Fibroblast of pulmonary artery (primary cell): ENCODE measurements around the gene ROR1.

Experiments used
- DNase-seq: peaks from one replicate; pipeline ENCODE4 v3.0.0-alpha.2; 2010; ENCODE audit warnings: low read depth
- H3K4me3 ChIP-seq: replicated peaks from 2 replicates; pipeline ENCODE4 v1.5.1; 2011; ENCODE audit warnings: low read depth, mild to moderate bottlenecking, control low read depth, low read length, moderate library complexity
- TF ChIP-seq, protein P1 (sequence below): IDR thresholded peaks from 2 replicates; pipeline ENCODE4 v1.5.1; 2011; ENCODE audit warnings: mild to moderate bottlenecking, control low read depth, low read length, inconsistent platforms; ENCODE audit errors: missing control alignments

ROR1 gene

DNA sequence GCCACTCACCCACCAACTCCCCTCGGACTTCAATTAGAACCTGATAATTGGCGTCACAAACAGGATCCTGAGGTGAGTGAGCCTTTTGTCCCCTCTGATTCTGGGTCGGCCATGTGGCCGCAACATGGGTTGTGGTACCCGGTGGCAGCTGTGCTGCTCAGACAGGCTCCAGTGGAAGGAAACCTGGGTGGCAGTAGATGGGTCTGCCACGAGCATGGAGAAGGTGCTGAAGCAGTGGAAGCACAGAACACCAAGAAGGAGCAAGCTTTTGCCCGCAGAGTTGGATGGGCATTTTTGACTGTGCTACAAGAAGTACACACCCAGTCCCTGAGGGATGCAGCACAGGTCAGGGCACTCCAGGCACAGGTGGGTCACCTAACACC is 413.1 kb downstream of the ROR1 start:
- TF ChIP-seq, protein P1, sequence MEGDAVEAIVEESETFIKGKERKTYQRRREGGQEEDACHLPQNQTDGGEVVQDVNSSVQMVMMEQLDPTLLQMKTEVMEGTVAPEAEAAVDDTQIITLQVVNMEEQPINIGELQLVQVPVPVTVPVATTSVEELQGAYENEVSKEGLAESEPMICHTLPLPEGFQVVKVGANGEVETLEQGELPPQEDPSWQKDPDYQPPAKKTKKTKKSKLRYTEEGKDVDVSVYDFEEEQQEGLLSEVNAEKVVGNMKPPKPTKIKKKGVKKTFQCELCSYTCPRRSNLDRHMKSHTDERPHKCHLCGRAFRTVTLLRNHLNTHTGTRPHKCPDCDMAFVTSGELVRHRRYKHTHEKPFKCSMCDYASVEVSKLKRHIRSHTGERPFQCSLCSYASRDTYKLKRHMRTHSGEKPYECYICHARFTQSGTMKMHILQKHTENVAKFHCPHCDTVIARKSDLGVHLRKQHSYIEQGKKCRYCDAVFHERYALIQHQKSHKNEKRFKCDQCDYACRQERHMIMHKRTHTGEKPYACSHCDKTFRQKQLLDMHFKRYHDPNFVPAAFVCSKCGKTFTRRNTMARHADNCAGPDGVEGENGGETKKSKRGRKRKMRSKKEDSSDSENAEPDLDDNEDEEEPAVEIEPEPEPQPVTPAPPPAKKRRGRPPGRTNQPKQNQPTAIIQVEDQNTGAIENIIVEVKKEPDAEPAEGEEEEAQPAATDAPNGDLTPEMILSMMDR = no peak
- H3K4me3 ChIP-seq = no peak overlapping the region
- no peak for DNase-seq

DNA sequence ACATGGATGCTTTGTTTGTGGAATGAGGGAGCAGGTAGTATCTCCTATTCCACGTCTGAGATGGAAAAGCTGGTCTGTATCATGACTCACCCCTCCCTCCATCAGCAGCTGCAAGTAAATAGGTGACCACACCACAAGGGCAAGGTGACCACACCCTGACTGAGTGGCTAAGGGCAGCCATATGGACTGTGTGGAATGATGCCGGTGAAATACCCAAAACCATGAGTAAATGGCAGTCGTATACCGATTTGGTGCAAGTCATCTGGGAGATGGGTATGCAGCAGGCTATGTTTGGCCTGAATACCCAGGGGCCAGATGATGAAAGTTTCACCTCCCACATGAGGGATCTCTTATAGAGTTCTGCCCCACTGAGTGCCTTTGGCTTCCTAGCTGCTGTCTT is 413.8 kb downstream of the ROR1 start:
- DNase-seq = no peak
- H3K4me3 ChIP-seq = no peak overlapping the region
- TF ChIP-seq, protein P1 = no peak

- TF ChIP-seq, protein P1 = no peak
- no peak overlapping the region for H3K4me3 ChIP-seq
- no peak for DNase-seq
These were observed 418.5 kb downstream of the ROR1 start for GRCh38 chr1:64192290-64192689.

GRCh38 chr1:64194168-64195080 is 420.6 kb downstream of the ROR1 start:
- TF ChIP-seq, protein P1 = no peak
- no peak overlapping the region for H3K4me3 ChIP-seq
- DNase-seq = no peak

DNA sequence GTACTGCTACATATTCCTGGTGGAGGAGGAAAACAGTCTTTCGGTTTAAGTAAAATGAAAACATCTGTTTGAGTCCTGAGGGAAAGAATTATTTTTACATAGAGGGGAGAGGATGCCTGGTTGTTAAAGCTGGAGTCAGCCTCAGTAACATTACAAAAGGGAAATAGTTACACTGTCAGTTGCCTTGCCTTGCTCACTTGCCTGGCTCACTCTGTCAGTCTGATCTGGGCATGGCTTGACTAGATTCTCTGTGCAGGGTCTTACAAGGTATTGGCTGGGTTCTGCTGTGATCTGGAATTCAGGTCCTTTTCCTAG is 421.2 kb downstream of the ROR1 start:
- DNase-seq = no peak
- TF ChIP-seq, protein P1 = no peak
- H3K4me3 ChIP-seq = no peak overlapping the region

DNA sequence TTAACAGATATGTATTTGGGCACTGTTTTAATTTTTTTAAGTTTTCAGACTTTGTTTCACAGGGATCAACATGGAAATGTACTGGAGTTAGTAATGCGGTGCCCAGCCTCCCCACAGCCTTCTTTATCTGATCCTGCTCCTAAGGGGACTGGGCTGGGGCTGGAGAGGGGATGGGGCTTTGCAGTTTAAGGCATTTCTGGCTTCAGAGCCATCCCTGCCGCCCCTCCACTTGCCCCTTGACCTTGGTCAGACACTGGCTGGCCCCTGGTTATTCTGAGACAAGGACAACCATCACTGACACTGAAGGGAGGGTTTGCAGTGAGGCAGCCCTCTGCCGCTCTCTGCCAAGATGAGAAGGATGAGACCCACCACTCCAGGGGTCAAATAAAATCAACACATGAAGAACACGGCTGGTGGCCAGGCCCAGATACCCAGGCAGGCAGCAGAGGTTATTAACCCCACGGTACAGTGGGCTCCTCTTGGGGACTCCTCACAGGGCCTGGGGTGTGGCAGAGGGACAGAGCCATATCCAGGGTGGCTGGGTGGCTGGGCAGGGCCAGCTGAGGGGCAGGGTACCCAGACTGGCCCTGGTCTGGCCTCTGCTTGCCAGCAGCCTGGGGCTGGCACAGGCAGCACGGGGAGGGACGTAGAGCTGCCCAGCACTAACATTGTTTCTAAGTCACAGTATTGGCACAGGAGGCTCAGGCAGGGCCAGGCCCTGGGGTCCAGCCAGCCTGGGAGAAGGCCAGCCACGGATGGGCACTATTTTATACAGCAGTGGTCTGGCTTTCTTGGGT is 422.5 kb downstream of the ROR1 start:
- DNase-seq = no peak
- TF ChIP-seq, protein P1 = no peak
- no peak overlapping the region for H3K4me3 ChIP-seq
